ENCODE measurements around the gene LRRN4.

The LRRN4 gene

GRCh38 chr20:6029538-6029937 lies 24.3 kb downstream of the LRRN4 start:
- DNase-seq, result no peak

- DNase-seq, result no peak
These were observed 25.0 kb downstream of the LRRN4 start for GRCh38 chr20:6028818-6029217.

GRCh38 chr20:6026051-6026450 lies 27.8 kb downstream of the LRRN4 start:
- DNase-seq, result no peak

GRCh38 chr20:6024768-6025167 lies 29.1 kb downstream of the LRRN4 start:
- no peak for DNase-seq

- DNase-seq, result no peak
These were observed 36.0 kb downstream of the LRRN4 start for GRCh38 chr20:6017880-6018279.

GRCh38 chr20:6017467-6017866 lies 36.4 kb downstream of the LRRN4 start:
- DNase-seq, result no peak

GRCh38 chr20:6014957-6015356 lies 38.9 kb downstream of the LRRN4 start:
- DNase-seq, result no peak

GRCh38 chr20:6014017-6014416 lies 39.8 kb downstream of the LRRN4 start:
- DNase-seq, result no peak

GRCh38 chr20:6012179-6012578 lies 41.7 kb downstream of the LRRN4 start:
- no peak for DNase-seq

GRCh38 chr20:6008254-6008653 lies 45.6 kb downstream of the LRRN4 start:
- DNase-seq, result no peak

- DNase-seq, result no peak
These were observed 46.2 kb downstream of the LRRN4 start for GRCh38 chr20:6007529-6008103.

- no peak for DNase-seq
These were observed 46.7 kb downstream of the LRRN4 start for GRCh38 chr20:6007094-6007528.

- DNase-seq, result no peak
These were observed 47.3 kb downstream of the LRRN4 start for GRCh38 chr20:6006603-6006949.

- DNase-seq, result no peak
These were observed 53.0 kb downstream of the LRRN4 start for GRCh38 chr20:6000871-6001270.

- DNase-seq, result no peak
These were observed 54.1 kb downstream of the LRRN4 start for GRCh38 chr20:5999783-6000182.

GRCh38 chr20:5996765-5997164 lies 57.1 kb downstream of the LRRN4 start:
- no peak for DNase-seq

GRCh38 chr20:5991623-5992441 lies 62.0 kb downstream of the LRRN4 start:
- DNase-seq, result no peak

- no peak for DNase-seq
These were observed 62.9 kb downstream of the LRRN4 start for GRCh38 chr20:5990946-5991345.
